HG03439 (cell line): ENCODE data around the gene LYPD6.

Source experiments
- ATAC-seq: cut with Tn5 transposase; IDR thresholded peaks from one replicate; pipeline ENCODE4 v1.9.1; 2021; ENCODE audit warnings: mild to moderate bottlenecking, moderate library complexity; ENCODE audit not compliant: unreplicated experiment

LYPD6 gene

GRCh38 chr2:149446748-149447147, 116.4 kb downstream of the LYPD6 start:
- ATAC-seq = no peak

- ATAC-seq = no peak
Measured at GRCh38 chr2:149448315-149448714, 117.9 kb downstream of the LYPD6 start.

- no peak for ATAC-seq
Measured at GRCh38 chr2:149449017-149449416, 118.6 kb downstream of the LYPD6 start.

GRCh38 chr2:149451417-149452165, 121.2 kb downstream of the LYPD6 start:
- no peak for ATAC-seq

GRCh38 chr2:149456285-149456684, 125.9 kb downstream of the LYPD6 start:
- no peak for ATAC-seq

GRCh38 chr2:149458502-149458901, 128.1 kb downstream of the LYPD6 start:
- ATAC-seq = no peak

GRCh38 chr2:149463328-149464002, 133.1 kb downstream of the LYPD6 start:
- peak; percentile 97 for ATAC-seq

- ATAC-seq = no peak
Measured at GRCh38 chr2:149464396-149464795, 134.0 kb downstream of the LYPD6 start.

- ATAC-seq = no peak
Measured at GRCh38 chr2:149465873-149466272, 135.5 kb downstream of the LYPD6 start.

- ATAC-seq = no peak
Measured at GRCh38 chr2:149466635-149467034, 136.2 kb downstream of the LYPD6 start.

GRCh38 chr2:149467436-149467835, 137.0 kb downstream of the LYPD6 start:
- no peak for ATAC-seq

GRCh38 chr2:149468636-149469035, 138.2 kb downstream of the LYPD6 start:
- no peak for ATAC-seq

- no peak for ATAC-seq
Measured at GRCh38 chr2:149470046-149470445, 139.7 kb downstream of the LYPD6 start.

- no peak for ATAC-seq
Measured at GRCh38 chr2:149472413-149472812, 142.0 kb downstream of the LYPD6 start.

GRCh38 chr2:149473068-149473467, 142.7 kb downstream of the LYPD6 start:
- no peak for ATAC-seq

GRCh38 chr2:149473521-149473920, 143.1 kb downstream of the LYPD6 start:
- ATAC-seq = no peak

- no peak for ATAC-seq
Measured at GRCh38 chr2:149483004-149483605, 152.7 kb downstream of the LYPD6 start.

- ATAC-seq = no peak
Measured at GRCh38 chr2:149486664-149487063, 156.3 kb downstream of the LYPD6 start.

- no peak for ATAC-seq
Measured at GRCh38 chr2:149487189-149487588, 156.8 kb downstream of the LYPD6 start.

GRCh38 chr2:149488706-149489440, 158.5 kb downstream of the LYPD6 start:
- no peak for ATAC-seq

GRCh38 chr2:149489452-149489851, 159.1 kb downstream of the LYPD6 start:
- no peak for ATAC-seq
